Measurements from ENCODE around the gene CDCP2.

GRCh38 chr1:54122992-54123391, 29.8 kb downstream of the CDCP2 start:
- TF ChIP-seq, protein P1, sequence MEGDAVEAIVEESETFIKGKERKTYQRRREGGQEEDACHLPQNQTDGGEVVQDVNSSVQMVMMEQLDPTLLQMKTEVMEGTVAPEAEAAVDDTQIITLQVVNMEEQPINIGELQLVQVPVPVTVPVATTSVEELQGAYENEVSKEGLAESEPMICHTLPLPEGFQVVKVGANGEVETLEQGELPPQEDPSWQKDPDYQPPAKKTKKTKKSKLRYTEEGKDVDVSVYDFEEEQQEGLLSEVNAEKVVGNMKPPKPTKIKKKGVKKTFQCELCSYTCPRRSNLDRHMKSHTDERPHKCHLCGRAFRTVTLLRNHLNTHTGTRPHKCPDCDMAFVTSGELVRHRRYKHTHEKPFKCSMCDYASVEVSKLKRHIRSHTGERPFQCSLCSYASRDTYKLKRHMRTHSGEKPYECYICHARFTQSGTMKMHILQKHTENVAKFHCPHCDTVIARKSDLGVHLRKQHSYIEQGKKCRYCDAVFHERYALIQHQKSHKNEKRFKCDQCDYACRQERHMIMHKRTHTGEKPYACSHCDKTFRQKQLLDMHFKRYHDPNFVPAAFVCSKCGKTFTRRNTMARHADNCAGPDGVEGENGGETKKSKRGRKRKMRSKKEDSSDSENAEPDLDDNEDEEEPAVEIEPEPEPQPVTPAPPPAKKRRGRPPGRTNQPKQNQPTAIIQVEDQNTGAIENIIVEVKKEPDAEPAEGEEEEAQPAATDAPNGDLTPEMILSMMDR (IDR thresholded peaks at IDR 0.05 in 8 of 11, conservative IDR thresholded peaks at IDR 0.05 in 3 of 11) = no peak
- no peak for TF ChIP-seq POLR2A (IDR thresholded peaks at IDR 0.05)

Measured in spleen (tissue), 7 donors.